Gastrocnemius medialis (tissue), 4 donors: ENCODE data around the gene APOL2. TPM values are rescaled to one million over a fixed set of nuclear protein-coding genes. Genes with fewer than 3 reads are reported as not detected.
A peak's percentile ranks its signal among the peaks of the same experiment; 100 is the strongest.
"Not testable (repeated sequence)": the region's sequence is repeated elsewhere in the genome, so short reads cannot be mapped to it uniquely, and the experiment has no call there.

ENCODE experiments used
- ATAC-seq, 2 donors: fragments of 150-250 bp; one replicate each; pipeline ENCODE4 v1.9.1; 2016
- DNase-seq, 2 donors: peaks; one replicate each; pipeline ENCODE4 v3.0.0-alpha.2; 2019
- H3K27ac ChIP-seq, 4 donors: fragments of 200-600 bp; sonication (generic); 1 replicate in 1 of 4; 2 replicates in 3 of 4; pipeline ENCODE4 v1.5.1; 2016 to 2018; ENCODE audit warnings: mild to moderate bottlenecking in 2 of 4, moderate library complexity in 1 of 4
- H3K27me3 ChIP-seq, 3 donors: fragments of 200-600 bp; sonication (generic) in 2 of 3; 1 replicate in 1 of 3; 2 replicates in 2 of 3; pipeline versions ENCODE4 v1.5.1 to v1.6.0; 2016 to 2019; ENCODE audit warnings: mild to moderate bottlenecking in 1 of 3, moderate library complexity in 1 of 3
- H3K36me3 ChIP-seq, 2 donors: fragments of 200-600 bp; sonication (generic) in 1 of 2; one replicate each; pipeline ENCODE4 v1.5.1; 2017 to 2018
- H3K4me1 ChIP-seq, 2 donors: fragments of 200-600 bp; sonication (generic) in 1 of 2; one replicate each; pipeline ENCODE4 v1.5.1; 2016 to 2017; ENCODE audit warnings: mild to moderate bottlenecking in 2 of 2
- H3K4me3 ChIP-seq, 4 donors: fragments of 200-600 bp; sonication (generic) in 3 of 4; 1 replicate in 1 of 4; 2 replicates in 3 of 4; pipeline ENCODE4 v1.5.1; 2016 to 2019; ENCODE audit warnings: mild to moderate bottlenecking in 2 of 4
- H3K9me3 ChIP-seq, 3 donors: fragments of 200-600 bp; sonication (generic) in 2 of 3; 1 replicate in 1 of 3; 2 replicates in 2 of 3; pipeline ENCODE4 v1.5.1; 2016 to 2019
- CTCF ChIP-seq, 5 experiments: fragments of 450-650 bp in 3 of 5; fragments of 200-600 bp in 2 of 5; sonication (generic) in 2 of 5; IDR thresholded peaks in 4 of 5; conservative IDR thresholded peaks in 1 of 5; 1 replicate in 4 of 5; 2 replicates in 1 of 5; pipeline ENCODE4 v1.5.1; 2016 to 2019; ENCODE audit warnings: antibody characterized with exemption in 5 of 5, mild to moderate bottlenecking in 3 of 5, moderate library complexity in 3 of 5
- POLR2A ChIP-seq, 2 donors: fragments of 450-650 bp; IDR thresholded peaks; one replicate each; pipeline ENCODE4 v1.6.1; 2017; ENCODE audit warnings: antibody characterized with exemption in 2 of 2, mild to moderate bottlenecking in 2 of 2, moderate library complexity in 2 of 2
- in situ Hi-C, 4 donors: fragments of 200-750 bp; cut with MboI; loops; one replicate each; pipeline versions ENCODE4 v1.15.0 to v1.8.0; 2017; ENCODE audit warnings: low sequenced_read_pairs in 4 of 4
- intact Hi-C: fragments of 100-400 bp; cut with DNase I; formaldehyde crosslinking; loops from one replicate; pipeline ENCODE4 v1.15.1; 2023; ENCODE audit warnings: low total_unique reads
- total RNA-seq, 4 donors: library from RNA; depleted of rRNA; stranded (reverse); fragments of >200 nt; gene quantifications; one replicate each; pipeline versions ENCODE4 v1.1.0 to v1.2.3, GENCODE V29; 2016

APOL2 gene
- total RNA-seq, 4 donors from 2014 or later = 8.7 to 25.5 (median 20.9) TPM

GRCh38 chr22:36233796-36234195 is 5.5 kb downstream of the APOL2 start:
- peaks cover 0 to 50% of the 10 kb centered on the region in 2 donors for H3K36me3 ChIP-seq
- H3K27me3 ChIP-seq = no peaks in the 10 kb centered on the region
- in situ Hi-C loops (loop anchor here in 1 of 4 donors (10.0 kb wide), 1 partner anchor 89 kb away; no protein-coding TSS in a partner anchor), intact Hi-C loops (no loop called here)
- DNase-seq (no peak), ATAC-seq (no peak)
- H3K4me1 ChIP-seq = peaks cover 24 to 36% of the 10 kb centered on the region in 2 donors
- TF ChIP-seq CTCF (IDR thresholded peaks at IDR 0.05 in 4 of 5, conservative IDR thresholded peaks at IDR 0.05 in 1 of 5) (no peak), POLR2A (IDR thresholded peaks at IDR 0.05) (no peak)
- no peak overlapping the region for H3K27ac ChIP-seq
- H3K9me3 ChIP-seq = no peaks in the 10 kb centered on the region
- no peak overlapping the region for H3K4me3 ChIP-seq

GRCh38 chr22:36232715-36233401 is 6.5 kb downstream of the APOL2 start:
- no peaks in the 10 kb centered on the region for H3K27me3 ChIP-seq
- in situ Hi-C loops = loop anchor here in 1 of 4 donors (10.0 kb wide), 1 partner anchor 88 kb away; no protein-coding TSS in a partner anchor
- H3K9me3 ChIP-seq = no peaks in the 10 kb centered on the region
- H3K4me3 ChIP-seq = no peak overlapping the region
- intact Hi-C loops = no loop called here
- DNase-seq (no peak), ATAC-seq (no peak)
- H3K4me1 ChIP-seq = peaks cover 16 to 29% of the 10 kb centered on the region in 2 donors
- H3K36me3 ChIP-seq = peaks cover 0 to 58% of the 10 kb centered on the region in 2 donors
- no peak overlapping the region for H3K27ac ChIP-seq
- TF ChIP-seq CTCF (IDR thresholded peaks at IDR 0.05 in 4 of 5, conservative IDR thresholded peaks at IDR 0.05 in 1 of 5) (no peak), POLR2A (IDR thresholded peaks at IDR 0.05) (no peak)

- H3K9me3 ChIP-seq, H3K4me3 ChIP-seq, DNase-seq, H3K27ac ChIP-seq, H3K27me3 ChIP-seq, intact Hi-C loops, ATAC-seq: not testable (repeated sequence)
- peaks cover 7 to 18% of the 10 kb centered on the region in 2 donors for H3K4me1 ChIP-seq
- H3K36me3 ChIP-seq = peaks cover 0 to 54% of the 10 kb centered on the region in 2 donors
- in situ Hi-C loops = loop anchor here in 1 of 4 donors (10.0 kb wide), 1 partner anchor 86 kb away; no protein-coding TSS in a partner anchor
These were observed 8.3 kb downstream of the APOL2 start for GRCh38 chr22:36231051-36231450.

GRCh38 chr22:36229649-36230048 is 9.7 kb downstream of the APOL2 start:
- H3K27me3 ChIP-seq, H3K4me3 ChIP-seq, H3K9me3 ChIP-seq, H3K27ac ChIP-seq, H3K4me1 ChIP-seq, DNase-seq, ATAC-seq, intact Hi-C loops: not testable (repeated sequence)
- in situ Hi-C loops = loop anchor here in 1 of 4 donors (10.0 kb wide), 1 partner anchor 85 kb away; no protein-coding TSS in a partner anchor
- H3K36me3 ChIP-seq = peaks cover 0 to 51% of the 10 kb centered on the region in 2 donors

- Histone ChIP-seq H3K27me3 (no peaks in the 10 kb centered on the region), H3K36me3 (peaks cover 0 to 51% of the 10 kb centered on the region in 2 donors), H3K4me1 (peaks cover 9 to 12% of the 10 kb centered on the region in 2 donors), H3K27ac (no peak overlapping the region), H3K4me3 (no peak overlapping the region), H3K9me3 (no peaks in the 10 kb centered on the region)
- ATAC-seq = no peak
- TF ChIP-seq CTCF (IDR thresholded peaks at IDR 0.05 in 4 of 5, conservative IDR thresholded peaks at IDR 0.05 in 1 of 5) (no peak), POLR2A (IDR thresholded peaks at IDR 0.05) (no peak)
- in situ Hi-C loops (no loop called here), intact Hi-C loops (no loop called here)
- no peak for DNase-seq
These were observed 10.4 kb downstream of the APOL2 start for GRCh38 chr22:36228944-36229343.

GRCh38 chr22:36228369-36228768 is 11.0 kb downstream of the APOL2 start:
- DNase-seq, ATAC-seq, intact Hi-C loops, H3K4me3 ChIP-seq, H3K27me3 ChIP-seq, in situ Hi-C loops, H3K9me3 ChIP-seq: not testable (repeated sequence)
- Histone ChIP-seq H3K4me1 (peaks cover 15 to 17% of the 10 kb centered on the region in 2 donors), H3K36me3 (peaks cover 0 to 49% of the 10 kb centered on the region in 2 donors), H3K27ac (peak overlapping the region in 1 of 4 donors; percentile 55)
